GM19240 (cell line): ENCODE measurements around the gene DRAM1.

ENCODE experiments used
- DNase-seq: peaks from one replicate; pipeline ENCODE4 v3.0.0; 2011; ENCODE audit warnings: low spot score; ENCODE audit not compliant: insufficient read length

DRAM1 gene

DNA sequence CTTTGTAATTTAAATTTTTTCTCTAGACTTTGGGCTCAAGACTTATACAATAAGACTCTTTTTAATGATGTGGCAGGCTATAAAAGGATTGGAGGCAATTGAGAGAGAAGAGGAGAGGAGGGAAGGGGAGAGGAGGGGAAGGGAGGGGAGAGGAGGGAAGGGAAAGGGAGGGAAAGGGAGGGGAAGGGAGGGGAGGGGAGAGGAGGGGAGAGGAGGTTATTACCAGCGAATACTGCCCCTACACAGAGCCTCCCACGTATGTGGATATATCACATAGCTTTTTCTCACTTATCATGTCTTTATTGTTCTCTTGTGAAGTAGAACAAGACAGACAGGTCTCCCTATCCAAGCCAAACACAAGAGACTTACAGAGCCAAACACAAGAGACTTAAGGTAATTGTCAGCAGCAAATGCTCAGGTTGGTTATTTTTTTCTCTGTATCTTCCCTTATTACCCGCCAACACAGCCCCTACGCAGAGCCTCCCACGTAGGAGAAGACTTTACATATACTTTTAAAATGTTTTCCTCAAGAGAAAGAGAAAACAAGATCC is 63.1 kb downstream of the DRAM1 start:
- no peak for DNase-seq

DNA sequence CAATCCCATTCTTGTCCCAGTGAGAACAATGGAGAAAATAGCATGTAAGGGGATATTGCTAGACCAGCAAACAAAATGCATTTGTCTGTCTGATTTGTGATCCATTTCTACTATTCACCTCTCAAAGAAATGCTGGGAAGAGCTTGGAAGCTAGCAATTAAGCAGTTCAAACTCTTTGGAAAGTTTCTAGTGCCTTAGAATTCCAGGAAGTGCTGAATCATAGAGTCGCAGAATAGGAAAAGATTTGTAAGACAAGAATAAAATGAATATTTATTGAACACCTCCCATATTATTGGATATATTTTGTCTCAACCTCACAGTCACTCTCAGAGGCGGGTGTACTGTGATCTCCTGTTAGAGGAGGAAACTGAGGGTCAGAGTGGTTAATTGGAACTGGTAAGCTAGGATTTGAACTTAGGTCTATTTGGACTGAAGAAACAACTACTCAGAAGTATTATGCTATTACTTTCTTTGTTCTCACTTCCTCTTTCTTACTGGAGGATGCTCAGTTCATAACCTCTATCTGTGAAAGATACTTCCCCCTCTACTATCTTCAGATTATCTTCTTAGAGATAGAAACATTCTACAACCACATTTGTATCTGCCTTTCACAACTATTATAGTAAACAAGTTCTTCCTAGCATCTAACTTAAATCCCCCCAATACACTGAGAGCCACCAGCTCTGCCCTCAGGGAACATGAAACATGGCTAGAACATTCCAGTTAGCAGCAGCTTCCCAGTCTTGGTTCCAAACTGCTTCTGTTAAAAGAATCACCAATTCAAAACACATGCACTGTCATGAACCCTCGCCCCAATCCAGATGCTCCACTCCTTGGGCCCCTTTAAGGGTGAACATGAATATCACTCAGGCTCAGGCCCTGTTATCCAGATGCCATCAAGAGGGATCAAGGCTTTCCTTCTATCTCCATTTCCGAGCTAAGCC is 64.2 kb downstream of the DRAM1 start:
- DNase-seq, result no peak

DNA sequence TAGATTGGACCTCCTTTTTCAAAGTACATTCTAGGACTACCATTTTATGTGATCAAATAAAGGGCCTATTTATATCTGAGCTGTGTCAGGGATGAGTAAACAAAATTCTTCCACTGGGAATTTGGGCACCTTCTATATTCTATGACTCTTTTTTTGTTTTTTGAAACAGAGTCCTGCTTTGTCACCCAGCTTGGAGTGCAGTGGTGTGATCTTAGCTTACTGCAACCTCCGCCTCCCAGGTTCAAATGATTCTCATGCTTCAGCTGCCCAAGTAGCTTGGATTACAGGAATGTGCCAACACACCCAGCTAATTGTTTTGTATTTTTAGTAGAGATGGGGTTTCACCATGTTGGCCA is 64.8 kb downstream of the DRAM1 start:
- no peak for DNase-seq

DNA sequence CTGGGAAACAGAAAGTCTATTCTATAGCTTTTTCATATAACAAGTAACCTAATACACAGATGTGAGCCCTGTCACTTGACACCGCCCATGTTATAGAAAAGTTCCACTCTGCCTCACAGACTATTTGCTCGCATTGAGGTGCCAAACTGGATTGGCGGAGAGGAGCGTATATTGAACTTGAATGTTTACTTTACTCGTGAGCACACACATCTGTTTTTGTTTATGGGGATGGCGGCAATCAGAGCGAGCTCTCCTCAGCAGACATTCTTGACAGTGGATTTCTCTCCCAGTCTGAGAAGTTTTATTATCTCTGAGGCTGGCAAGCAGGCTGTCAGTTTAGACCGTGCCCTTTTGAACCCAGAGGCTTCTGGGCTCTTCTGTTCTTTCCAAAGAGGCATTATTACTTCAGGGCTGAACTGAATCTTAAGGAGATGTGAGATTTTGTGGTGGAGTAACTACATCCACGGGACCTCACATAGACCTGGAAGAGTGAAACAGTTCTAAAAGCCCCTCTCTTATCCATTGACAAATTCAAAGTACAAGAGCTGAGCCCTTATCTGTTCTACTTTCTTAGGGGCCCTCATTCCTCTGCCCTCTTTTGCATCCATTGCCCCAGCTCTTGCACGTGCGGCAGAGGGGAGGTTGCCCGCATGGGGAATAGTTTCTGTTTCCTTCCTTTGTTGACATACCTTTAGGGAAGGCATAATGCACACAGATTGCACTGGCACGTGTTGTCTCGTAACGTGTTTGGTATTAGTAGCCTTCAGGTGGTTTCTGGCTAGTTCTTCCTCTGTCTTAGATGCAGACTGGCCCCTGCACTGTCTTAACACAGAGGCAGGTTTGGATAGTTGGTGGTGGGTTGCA is 68.2 kb downstream of the DRAM1 start:
- DNase-seq, result no peak

DNA sequence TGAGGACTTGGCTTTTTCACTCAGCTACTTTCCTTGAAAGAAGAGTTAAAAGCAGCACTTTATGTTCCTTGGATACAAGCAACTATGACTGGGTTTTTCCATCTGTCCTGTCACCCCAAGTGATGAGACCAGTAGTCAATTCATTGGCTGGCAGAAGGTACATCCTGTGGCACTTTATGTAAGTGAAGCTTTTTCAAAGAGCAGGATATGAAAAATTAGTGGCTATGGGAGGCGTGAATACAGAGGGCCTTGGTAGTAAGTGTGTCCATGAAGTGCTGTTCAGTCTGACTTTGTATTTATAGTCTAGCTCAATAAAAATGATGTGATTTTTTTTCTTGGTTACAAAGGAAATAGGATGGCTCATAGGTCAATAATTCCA is 68.8 kb downstream of the DRAM1 start:
- DNase-seq, result no peak

DNA sequence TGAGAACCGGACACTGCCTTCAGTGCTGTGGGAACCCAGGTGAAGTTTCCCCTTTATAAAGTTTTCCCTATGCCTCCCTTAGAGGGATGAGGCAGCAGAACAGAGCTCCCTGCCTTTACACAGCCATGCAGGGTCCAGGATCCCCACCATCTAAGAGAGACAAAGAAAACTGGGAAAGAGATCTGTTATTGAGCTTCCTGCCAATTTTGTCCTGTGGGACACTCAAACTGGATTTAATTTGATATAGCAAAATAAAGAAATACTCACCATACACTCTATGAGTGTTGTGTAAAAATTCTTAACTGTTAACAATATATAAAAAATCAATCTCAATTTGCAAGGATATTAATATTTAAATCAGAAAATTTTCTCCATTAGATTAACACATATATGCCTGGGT is 69.9 kb downstream of the DRAM1 start:
- no peak for DNase-seq

DNA sequence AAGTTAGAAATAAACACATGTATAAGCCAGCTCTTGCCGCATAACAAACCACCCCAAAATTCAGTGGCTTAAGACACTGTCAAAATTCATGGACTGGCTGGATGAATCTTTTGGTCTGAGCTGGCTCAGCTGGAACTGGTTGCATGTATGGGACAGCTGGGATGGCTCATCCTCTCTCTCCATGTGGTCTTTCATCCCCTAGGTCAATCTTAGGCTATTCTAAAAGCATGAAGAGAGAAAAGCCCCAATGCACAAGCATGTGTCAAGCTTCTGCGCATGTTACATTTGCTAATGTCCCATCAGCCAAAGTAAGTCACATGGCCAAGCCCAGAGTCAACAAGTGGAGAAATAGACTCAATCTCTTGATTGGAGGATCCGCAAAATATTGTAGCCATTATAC is 71.0 kb downstream of the DRAM1 start:
- DNase-seq, result no peak

DNA sequence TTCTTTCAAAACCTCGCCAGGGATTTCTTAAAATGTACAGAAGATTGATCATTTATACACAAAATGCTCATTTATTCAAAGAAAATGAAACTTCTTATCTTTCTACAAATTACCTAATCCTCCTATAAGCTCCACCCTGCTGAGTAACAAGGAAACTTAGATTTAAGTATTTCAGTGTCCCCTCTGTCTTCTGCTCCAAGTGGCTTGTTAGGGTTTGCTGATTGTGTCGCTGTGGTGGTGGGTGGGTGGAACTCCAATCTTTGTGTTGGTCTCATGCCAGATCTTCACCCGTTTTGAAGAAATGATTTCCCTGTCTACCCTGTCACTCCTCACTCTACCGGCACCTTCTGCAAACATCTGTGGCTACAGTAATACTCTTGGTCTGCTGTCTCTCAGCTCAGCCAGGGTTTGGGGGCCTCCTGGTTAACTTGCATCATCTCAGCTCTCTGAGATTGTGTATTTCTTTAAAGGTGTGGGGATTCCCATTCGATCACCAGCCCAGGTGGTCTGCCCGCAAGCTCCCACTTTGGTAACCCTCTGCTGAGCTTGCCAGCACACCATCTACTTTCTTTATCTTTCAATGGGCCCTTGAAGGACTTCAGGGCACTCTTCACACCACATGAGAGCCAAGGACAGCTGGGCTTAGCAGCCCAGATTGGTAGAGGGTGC is 73.8 kb downstream of the DRAM1 start:
- no peak for DNase-seq

DNA sequence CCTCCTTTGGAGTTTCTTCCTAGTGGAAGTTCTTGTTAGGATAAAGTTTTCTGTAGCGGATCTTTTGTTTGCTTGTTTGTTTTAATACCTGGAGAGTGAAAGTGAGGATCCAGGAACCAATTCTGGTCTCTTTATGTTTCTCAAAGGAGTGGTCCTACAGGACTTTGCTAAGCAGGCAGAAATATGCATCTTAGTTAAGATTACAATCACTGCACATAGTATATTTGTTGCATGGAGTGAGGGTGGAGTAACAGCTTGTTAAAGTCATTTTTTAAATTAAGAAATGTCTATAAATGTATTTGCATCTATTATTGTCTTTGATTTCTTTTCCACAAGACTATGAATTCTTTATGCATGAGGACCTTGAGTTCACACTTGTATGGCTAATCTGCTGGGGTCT is 76.7 kb downstream of the DRAM1 start:
- no peak for DNase-seq

DNA sequence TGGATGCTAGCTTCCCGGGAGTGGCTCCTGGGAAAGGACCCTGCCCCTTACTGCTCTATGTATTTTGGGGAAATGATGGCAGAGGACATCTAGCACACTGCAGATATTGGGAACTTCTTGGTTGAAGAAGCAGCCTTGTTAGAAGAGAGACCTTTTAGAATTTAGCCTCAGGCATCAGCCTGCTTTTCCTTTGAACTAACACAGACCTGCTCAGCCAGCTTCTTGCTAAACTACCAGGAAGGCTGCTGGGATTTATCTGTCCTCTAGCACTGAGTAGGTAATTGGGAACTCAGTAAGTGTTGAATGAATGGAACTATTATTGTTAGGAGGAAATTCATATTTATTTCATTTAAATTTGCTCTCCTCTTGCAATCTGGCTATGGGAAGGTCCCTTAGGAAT is 77.3 kb downstream of the DRAM1 start:
- no peak for DNase-seq

DNA sequence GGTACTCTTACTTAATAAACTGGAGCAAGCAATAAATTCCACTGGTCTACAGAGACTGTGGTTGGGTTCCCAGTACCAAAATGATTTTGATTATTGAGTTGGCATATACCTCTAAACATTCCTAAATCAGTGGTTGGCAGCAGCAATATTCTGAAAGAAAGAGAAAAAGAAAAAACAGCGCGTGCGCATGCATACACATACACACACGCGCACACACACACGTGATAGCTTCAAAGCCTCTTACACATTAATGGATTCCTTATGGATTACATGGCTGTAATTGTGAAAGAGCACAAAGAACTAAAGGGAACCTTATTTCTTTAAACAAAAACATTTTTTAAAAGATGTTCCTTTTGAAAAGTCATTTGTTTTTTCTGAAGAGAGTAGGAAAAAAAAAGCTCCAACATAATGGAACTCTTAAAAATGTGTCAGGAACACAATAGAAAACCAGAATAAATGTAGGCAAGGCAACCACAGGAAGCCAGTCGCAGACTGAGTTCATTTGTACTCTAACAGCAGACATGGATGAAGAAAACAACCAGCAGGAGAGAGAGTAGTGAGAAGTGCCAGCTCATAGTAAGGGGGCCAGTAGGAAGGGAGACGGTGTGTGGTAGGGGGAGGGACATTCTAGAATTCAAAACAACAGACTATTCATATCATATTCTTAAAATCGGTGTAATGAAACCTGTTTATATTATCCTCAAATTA is 80.0 kb downstream of the DRAM1 start:
- DNase-seq, result no peak

DNA sequence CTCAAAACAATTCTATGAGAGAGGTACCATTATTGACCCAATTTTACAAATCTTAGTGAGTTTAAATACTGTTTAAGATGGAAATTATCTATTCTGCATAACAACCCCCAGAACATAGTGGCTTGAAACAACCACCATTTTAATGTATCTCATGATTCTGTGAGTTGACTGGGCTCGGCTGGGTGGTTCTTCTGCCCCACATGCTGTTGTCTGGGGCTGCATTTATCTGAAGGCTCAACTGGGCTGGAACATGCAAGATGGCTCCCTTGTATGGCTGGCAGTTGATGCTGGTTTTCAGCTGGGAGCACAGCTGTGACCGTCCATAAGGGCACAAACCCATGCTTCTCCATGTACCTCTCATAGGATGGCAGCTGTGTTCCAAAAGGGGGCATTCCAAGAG is 82.2 kb downstream of the DRAM1 start:
- DNase-seq, result no peak

DNA sequence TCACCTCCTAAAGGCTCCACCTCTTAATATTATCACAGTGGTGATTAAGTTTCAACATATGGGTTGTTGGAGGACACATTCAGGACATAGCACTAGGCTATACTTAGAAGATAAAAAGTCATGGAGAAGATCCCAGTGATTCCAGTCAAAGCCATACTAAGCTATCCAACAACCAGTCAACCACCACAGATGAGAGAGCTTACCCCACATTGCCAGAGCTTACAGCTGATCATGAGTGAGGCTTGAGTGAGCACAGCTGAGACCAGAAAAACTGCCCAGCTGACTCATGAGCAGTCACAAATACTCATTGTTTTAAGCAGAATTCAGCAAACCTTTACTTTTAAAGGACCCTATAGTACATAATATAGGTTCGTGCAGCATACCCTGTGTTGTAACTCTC is 85.1 kb downstream of the DRAM1 start:
- no peak for DNase-seq

DNA sequence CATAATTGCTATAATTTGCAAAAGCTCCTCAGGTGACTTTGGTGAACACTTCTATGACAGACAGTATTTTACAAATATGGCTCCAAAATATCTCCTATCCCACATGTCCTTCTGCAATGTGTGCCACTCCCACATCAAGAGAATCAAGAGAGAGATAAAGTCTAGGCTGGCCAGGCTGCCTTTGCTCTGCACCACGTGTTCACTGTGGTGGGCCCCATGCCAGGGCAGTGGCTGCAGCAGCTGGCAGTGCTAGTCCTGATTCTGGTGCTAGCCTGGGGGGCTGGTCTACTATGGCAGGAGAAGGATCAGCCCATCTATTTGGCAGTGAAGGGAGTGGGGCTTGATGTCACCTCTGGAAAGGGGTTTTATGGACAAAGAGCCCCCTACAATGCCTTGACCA is 86.3 kb downstream of the DRAM1 start:
- no peak for DNase-seq

DNA sequence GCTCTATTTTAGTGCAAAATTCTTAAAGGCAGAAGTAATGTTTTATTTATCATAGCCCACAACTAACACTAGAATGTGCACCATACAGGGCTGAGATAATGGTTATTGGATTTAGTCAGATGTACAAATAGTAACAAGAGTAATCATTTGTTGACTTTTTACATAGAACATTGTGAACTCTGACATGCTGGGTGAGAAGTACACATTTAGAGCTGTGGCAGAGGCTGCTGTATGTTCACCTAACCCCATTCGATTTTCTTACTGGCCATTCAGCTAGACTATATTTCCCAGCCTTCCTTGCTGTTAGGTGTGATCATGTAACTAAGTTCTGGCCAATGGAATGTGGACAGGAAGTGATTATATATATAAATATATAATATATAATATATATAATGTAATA is 89.1 kb downstream of the DRAM1 start:
- DNase-seq, result no peak

DNA sequence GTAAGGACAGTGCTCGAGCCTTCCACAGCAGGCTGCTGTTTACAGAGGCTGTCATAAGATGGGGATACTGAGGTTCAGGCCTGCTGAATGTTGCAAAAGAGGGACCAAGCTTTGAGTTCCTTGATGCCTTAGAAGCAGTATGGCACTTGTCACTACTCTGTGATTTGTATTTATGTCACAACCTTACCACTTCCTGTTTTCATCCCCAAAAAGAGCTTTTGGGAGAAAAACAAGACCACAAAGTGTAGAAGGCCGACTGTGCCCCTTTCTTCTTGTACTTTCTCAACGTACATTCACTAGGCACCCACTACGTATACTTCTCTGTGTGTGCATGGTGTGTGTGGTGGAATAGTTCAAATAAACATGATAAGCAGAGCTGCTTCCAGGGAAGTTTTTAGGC is 90.1 kb downstream of the DRAM1 start:
- no peak for DNase-seq

DNA sequence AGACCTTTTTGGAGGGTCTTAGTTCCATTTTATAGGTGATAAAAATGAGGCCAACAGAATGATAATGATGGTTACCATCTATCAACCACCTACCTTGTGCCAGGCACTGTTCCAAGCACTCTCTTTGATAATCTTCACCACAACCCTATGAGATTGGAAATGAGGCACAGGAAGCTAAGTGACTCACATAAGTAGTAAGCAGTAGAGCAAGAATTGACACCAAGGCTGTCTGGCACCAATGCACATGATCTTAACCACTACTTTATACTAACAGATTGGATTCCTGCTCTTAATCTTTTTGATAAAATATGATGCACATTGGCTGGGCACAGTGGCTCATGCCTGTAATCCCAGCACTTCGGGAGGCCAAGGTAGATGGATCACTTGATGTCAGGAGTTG is 91.4 kb downstream of the DRAM1 start:
- no peak for DNase-seq
